ENCODE data around the gene RAB40C. TPM values are rescaled to one million over a fixed set of nuclear protein-coding genes. Genes with fewer than 3 reads are reported as not detected.

Gene RAB40C
- total and polyA plus RNA-seq, 2 donors (not counting 1 experiment from before 2014, with no cell fraction given), result 12.7 to 26.9 TPM

DNA sequence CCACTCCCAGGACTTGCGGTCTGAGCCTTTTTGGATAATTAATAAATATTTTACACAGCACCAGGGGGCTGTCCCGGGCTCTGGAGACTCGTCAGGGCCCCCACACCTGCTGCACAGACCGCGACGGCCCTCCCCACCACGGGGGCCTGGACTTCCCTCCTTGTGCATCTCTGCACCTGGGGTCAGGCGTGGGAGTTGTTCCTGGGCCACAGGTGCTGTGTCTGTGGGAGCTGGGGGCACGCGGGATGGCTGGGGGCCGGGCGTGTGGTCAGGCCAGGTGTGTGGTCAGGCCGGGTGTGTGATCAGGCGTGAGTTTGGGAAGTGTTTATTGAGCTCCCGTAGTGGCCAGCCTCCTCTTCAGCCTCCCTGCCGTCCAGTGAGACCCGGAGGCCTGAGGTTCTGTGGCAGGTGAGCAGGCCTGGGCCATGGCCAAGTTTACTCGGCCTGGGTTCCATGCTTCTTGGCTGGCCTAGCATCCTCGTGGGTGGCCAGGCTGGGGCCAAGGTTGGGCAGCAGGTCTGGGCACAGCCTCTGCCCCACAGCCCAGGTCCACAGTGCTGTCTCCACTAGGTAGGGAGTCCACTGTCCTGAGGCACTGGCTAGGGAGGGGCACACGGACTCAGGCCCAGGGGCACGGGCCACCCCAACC, 88.5 kb downstream of the RAB40C start:
- Histone ChIP-seq H3K79me2 (ENCODE audit: control insufficient read depth, insufficient read depth, low read length) (peaks cover 26% of the 10 kb centered on the region), H2AFZ (ENCODE audit: insufficient read depth, low read depth, low read length, poor library complexity, severe bottlenecking) (no peak overlapping the region), H3K4me3 (ENCODE audit: control extremely low read depth in 1 of 5, extremely low read depth in 1 of 5, insufficient read depth in 1 of 5, low read depth in 2 of 5, low read length in 4 of 5) (no peak overlapping the region), H3K4me2 (replicated peaks; ENCODE audit: low read depth, low read length, poor library complexity, severe bottlenecking) (no peak overlapping the region), H3K9me3 (ENCODE audit: control extremely low read depth in 1 of 3, control insufficient read depth in 2 of 3, insufficient read depth in 1 of 3, low read length in 2 of 3) (peaks cover 0 to 7% (median 0%) of the 10 kb centered on the region in 3 donors), H3K9ac (ENCODE audit: low read length) (no peak overlapping the region), H3K27me3 (replicated peaks in 1 of 4; ENCODE audit: control extremely low read depth in 1 of 4, control insufficient read depth in 3 of 4, insufficient read depth in 4 of 4, low read length in 3 of 4) (peaks cover 0 to 25% (median 11%) of the 10 kb centered on the region in 4 experiments), H3K27ac (ENCODE audit: low read length in 2 of 2) (no peak overlapping the region), H3K36me3 (replicated peaks in 1 of 2; ENCODE audit: control extremely low read depth in 1 of 2, control insufficient read depth in 1 of 2, extremely low read depth in 1 of 2, insufficient read depth in 2 of 2, low read length in 1 of 2) (peaks cover 0 to 17% of the 10 kb centered on the region in 2 experiments), H4K20me1 (ENCODE audit: control insufficient read depth, insufficient read depth, low read length, poor library complexity, severe bottlenecking) (peaks cover 27% of the 10 kb centered on the region), H3K4me1 (ENCODE audit: control insufficient read depth in 2 of 2, insufficient read depth in 2 of 2, low read length in 2 of 2) (peaks cover 25 to 56% of the 10 kb centered on the region in 2 donors)
- no peak for ATAC-seq (ENCODE audit: low read depth)
- 69% methylated on average over 19 of the region's 21 CpGs for WGBS (ENCODE audit: insufficient coverage)
- no peak overlapping the region for H3K27ac Mint-ChIP-seq
- POLR2A ChIA-PET, result no interaction called here
- intact Hi-C loops (cut with micrococcal nuclease), result loop anchor here (2.0 to 5.0 kb wide), 2 partner anchors 90 to 999 kb away; partner anchors contain the start of gene JPT2
- peaks cover 6% of the 10 kb centered on the region for H3K27me3 Mint-ChIP-seq
- DNase-seq, result no peak
- TF ChIP-seq, protein P1, sequence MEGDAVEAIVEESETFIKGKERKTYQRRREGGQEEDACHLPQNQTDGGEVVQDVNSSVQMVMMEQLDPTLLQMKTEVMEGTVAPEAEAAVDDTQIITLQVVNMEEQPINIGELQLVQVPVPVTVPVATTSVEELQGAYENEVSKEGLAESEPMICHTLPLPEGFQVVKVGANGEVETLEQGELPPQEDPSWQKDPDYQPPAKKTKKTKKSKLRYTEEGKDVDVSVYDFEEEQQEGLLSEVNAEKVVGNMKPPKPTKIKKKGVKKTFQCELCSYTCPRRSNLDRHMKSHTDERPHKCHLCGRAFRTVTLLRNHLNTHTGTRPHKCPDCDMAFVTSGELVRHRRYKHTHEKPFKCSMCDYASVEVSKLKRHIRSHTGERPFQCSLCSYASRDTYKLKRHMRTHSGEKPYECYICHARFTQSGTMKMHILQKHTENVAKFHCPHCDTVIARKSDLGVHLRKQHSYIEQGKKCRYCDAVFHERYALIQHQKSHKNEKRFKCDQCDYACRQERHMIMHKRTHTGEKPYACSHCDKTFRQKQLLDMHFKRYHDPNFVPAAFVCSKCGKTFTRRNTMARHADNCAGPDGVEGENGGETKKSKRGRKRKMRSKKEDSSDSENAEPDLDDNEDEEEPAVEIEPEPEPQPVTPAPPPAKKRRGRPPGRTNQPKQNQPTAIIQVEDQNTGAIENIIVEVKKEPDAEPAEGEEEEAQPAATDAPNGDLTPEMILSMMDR (IDR thresholded peaks at IDR 0.05), result no peak
- TF ChIP-seq EZH2 (IDR thresholded peaks at IDR 0.05; ENCODE audit: borderline replicate concordance, insufficient read depth, low read depth, low read length, poor library complexity, severe bottlenecking), result no peak
- CTCF ChIA-PET, result no interaction called here
- peak overlapping the region; percentile 88 for H3K4me3 Mint-ChIP-seq
- peaks cover 40% of the 10 kb centered on the region for H3K4me1 Mint-ChIP-seq
- H3K9me3 Mint-ChIP-seq (ENCODE audit: insufficient read depth), result no peaks in the 10 kb centered on the region

Small RNA genes within 50 kb of the gene (small RNA-seq; reads per million reads assigned to genes)
- gene MIR3176 (ENCODE audit: insufficient read length, low read depth, low replicate concordance) (not detected), gene Z98883.1 (ENCODE audit: insufficient read length, low read depth, low replicate concordance) (not detected)

Other genes starting within 250 kb of the RAB40C start
- 37.6 and 40.8 TPM in 2 replicates for gene AXIN1, start 237.3 kb upstream of the RAB40C start, total RNA-seq
- 35.4 and 39.0 TPM in 2 replicates for gene AXIN1, start 237.3 kb upstream of the RAB40C start, polyA plus RNA-seq
- 44.3 and 45.1 TPM in 2 replicates for gene MRPL28, start 219.5 kb upstream of the RAB40C start, total RNA-seq
- gene MRPL28, start 219.5 kb upstream of the RAB40C start, polyA plus RNA-seq, result 47.7 and 67.7 TPM in 2 replicates
- 47.4 and 50.8 TPM in 2 replicates for gene PGAP6, start 208.1 kb upstream of the RAB40C start, total RNA-seq
- 132 and 158 TPM in 2 replicates for gene PGAP6, start 208.1 kb upstream of the RAB40C start, polyA plus RNA-seq
- gene NME4, start 192.9 kb upstream of the RAB40C start, total RNA-seq, result 43.3 and 48.7 TPM in 2 replicates
- 61.9 and 77.9 TPM in 2 replicates for gene NME4, start 192.9 kb upstream of the RAB40C start, polyA plus RNA-seq
- 9.0 and 11.0 TPM in 2 replicates for gene DECR2, start 188.2 kb upstream of the RAB40C start, total RNA-seq
- 16.3 and 19.6 TPM in 2 replicates for gene DECR2, start 188.2 kb upstream of the RAB40C start, polyA plus RNA-seq
- gene RAB11FIP3, start 164.4 kb upstream of the RAB40C start, total RNA-seq, result 57.2 and 60.6 TPM in 2 replicates
- 24.3 and 29.9 TPM in 2 replicates for gene RAB11FIP3, start 164.4 kb upstream of the RAB40C start, polyA plus RNA-seq
- 67.2 and 68.0 TPM in 2 replicates for gene CAPN15, start 62.4 kb upstream of the RAB40C start, total RNA-seq
- gene CAPN15, start 62.4 kb upstream of the RAB40C start, polyA plus RNA-seq, result 48.0 and 77.2 TPM in 2 replicates
- not detected in 2 replicates for gene PRR35, start 29.7 kb upstream of the RAB40C start, total RNA-seq
- not detected in 2 replicates for gene PRR35, start 29.7 kb upstream of the RAB40C start, polyA plus RNA-seq
- 4.2 and 4.5 TPM in 2 replicates for gene NHLRC4, start 23.1 kb upstream of the RAB40C start, total RNA-seq
- gene NHLRC4, start 23.1 kb upstream of the RAB40C start, polyA plus RNA-seq, result 1.3 and 2.2 TPM in 2 replicates
- gene PIGQ, start 20.1 kb upstream of the RAB40C start, total RNA-seq, result 68.5 and 79.5 TPM in 2 replicates
- gene PIGQ, start 20.1 kb upstream of the RAB40C start, polyA plus RNA-seq, result 56.7 and 56.9 TPM in 2 replicates
- gene WFIKKN1, start 40.9 kb downstream of the RAB40C start, total RNA-seq, result 0.84 and 0.90 TPM in 2 replicates
- 0.53 and 0.64 TPM in 2 replicates for gene WFIKKN1, start 40.9 kb downstream of the RAB40C start, polyA plus RNA-seq
- 47.2 and 56.6 TPM in 2 replicates for gene METTL26, start 46.2 kb downstream of the RAB40C start, total RNA-seq
- 77.7 and 140 TPM in 2 replicates for gene METTL26, start 46.2 kb downstream of the RAB40C start, polyA plus RNA-seq
- gene MCRIP2, start 51.8 kb downstream of the RAB40C start, total RNA-seq, result 29.2 and 31.6 TPM in 2 replicates
- gene MCRIP2, start 51.8 kb downstream of the RAB40C start, polyA plus RNA-seq, result 28.5 and 46.0 TPM in 2 replicates
- 34.7 and 45.0 TPM in 2 replicates for gene WDR90, start 59.3 kb downstream of the RAB40C start, total RNA-seq
- 23.1 and 25.7 TPM in 2 replicates for gene WDR90, start 59.3 kb downstream of the RAB40C start, polyA plus RNA-seq
- gene RHOT2, start 78.1 kb downstream of the RAB40C start, total RNA-seq, result 207 and 215 TPM in 2 replicates
- gene RHOT2, start 78.1 kb downstream of the RAB40C start, polyA plus RNA-seq, result 461 and 536 TPM in 2 replicates
- gene RHBDL1, start 85.6 kb downstream of the RAB40C start, total RNA-seq, result 0.76 and 1.0 TPM in 2 replicates
- 1.6 and 2.9 TPM in 2 replicates for gene RHBDL1, start 85.6 kb downstream of the RAB40C start, polyA plus RNA-seq
- gene STUB1, start 90.3 kb downstream of the RAB40C start, total RNA-seq, result 91.2 and 94.3 TPM in 2 replicates
- 116 and 128 TPM in 2 replicates for gene STUB1, start 90.3 kb downstream of the RAB40C start, polyA plus RNA-seq
- 41.3 and 46.3 TPM in 2 replicates for gene JMJD8, start 94.3 kb downstream of the RAB40C start, total RNA-seq
- gene JMJD8, start 94.3 kb downstream of the RAB40C start, polyA plus RNA-seq, result 61.1 and 69.3 TPM in 2 replicates
- gene WDR24, start 100.3 kb downstream of the RAB40C start, total RNA-seq, result 16.8 and 19.1 TPM in 2 replicates
- 16.8 and 17.5 TPM in 2 replicates for gene WDR24, start 100.3 kb downstream of the RAB40C start, polyA plus RNA-seq
- gene FBXL16, start 115.7 kb downstream of the RAB40C start, total RNA-seq, result 3.5 and 5.8 TPM in 2 replicates
- gene FBXL16, start 115.7 kb downstream of the RAB40C start, polyA plus RNA-seq, result 1.5 and 2.2 TPM in 2 replicates
- gene METRN, start 125.1 kb downstream of the RAB40C start, total RNA-seq, result 6.7 and 10.4 TPM in 2 replicates
- gene METRN, start 125.1 kb downstream of the RAB40C start, polyA plus RNA-seq, result 2.6 and 6.9 TPM in 2 replicates
- 41.0 and 53.6 TPM in 2 replicates for gene ANTKMT, start 131.1 kb downstream of the RAB40C start, total RNA-seq
- gene ANTKMT, start 131.1 kb downstream of the RAB40C start, polyA plus RNA-seq, result 37.9 and 54.1 TPM in 2 replicates
- 11.2 and 11.8 TPM in 2 replicates for gene CCDC78, start 136.4 kb downstream of the RAB40C start, total RNA-seq
- 15.9 and 34.2 TPM in 2 replicates for gene CCDC78, start 136.4 kb downstream of the RAB40C start, polyA plus RNA-seq
- 32.0 and 32.3 TPM in 2 replicates for gene HAGHL, start 137.0 kb downstream of the RAB40C start, total RNA-seq
- gene HAGHL, start 137.0 kb downstream of the RAB40C start, polyA plus RNA-seq, result 40.4 and 87.1 TPM in 2 replicates
- 59.4 and 67.6 TPM in 2 replicates for gene CIAO3, start 150.9 kb downstream of the RAB40C start, total RNA-seq
- 45.4 and 68.4 TPM in 2 replicates for gene CIAO3, start 150.9 kb downstream of the RAB40C start, polyA plus RNA-seq
- gene MSLN, start 170.7 kb downstream of the RAB40C start, total RNA-seq, result not detected in 2 replicates
- not detected in 2 replicates for gene MSLN, start 170.7 kb downstream of the RAB40C start, polyA plus RNA-seq
- gene RPUSD1, start 198.3 kb downstream of the RAB40C start, total RNA-seq, result 34.7 and 38.5 TPM in 2 replicates
- 28.6 and 46.1 TPM in 2 replicates for gene RPUSD1, start 198.3 kb downstream of the RAB40C start, polyA plus RNA-seq
- gene CHTF18, start 198.6 kb downstream of the RAB40C start, total RNA-seq, result 76.1 and 77.9 TPM in 2 replicates
- gene CHTF18, start 198.6 kb downstream of the RAB40C start, polyA plus RNA-seq, result 72.3 and 112 TPM in 2 replicates
- not detected in 2 replicates for gene GNG13, start 210.7 kb downstream of the RAB40C start, total RNA-seq
- gene GNG13, start 210.7 kb downstream of the RAB40C start, polyA plus RNA-seq, result not detected in 2 replicates

Measured in B cell (primary cell).